ENCODE data around the gene ATG16L2. TPM values are rescaled to one million over a fixed set of nuclear protein-coding genes. Genes with fewer than 3 reads are reported as not detected.

The ATG16L2 gene
- total and polyA plus RNA-seq, 8 donors, result 41.5 to 87.3 (median 50.3) TPM

DNA sequence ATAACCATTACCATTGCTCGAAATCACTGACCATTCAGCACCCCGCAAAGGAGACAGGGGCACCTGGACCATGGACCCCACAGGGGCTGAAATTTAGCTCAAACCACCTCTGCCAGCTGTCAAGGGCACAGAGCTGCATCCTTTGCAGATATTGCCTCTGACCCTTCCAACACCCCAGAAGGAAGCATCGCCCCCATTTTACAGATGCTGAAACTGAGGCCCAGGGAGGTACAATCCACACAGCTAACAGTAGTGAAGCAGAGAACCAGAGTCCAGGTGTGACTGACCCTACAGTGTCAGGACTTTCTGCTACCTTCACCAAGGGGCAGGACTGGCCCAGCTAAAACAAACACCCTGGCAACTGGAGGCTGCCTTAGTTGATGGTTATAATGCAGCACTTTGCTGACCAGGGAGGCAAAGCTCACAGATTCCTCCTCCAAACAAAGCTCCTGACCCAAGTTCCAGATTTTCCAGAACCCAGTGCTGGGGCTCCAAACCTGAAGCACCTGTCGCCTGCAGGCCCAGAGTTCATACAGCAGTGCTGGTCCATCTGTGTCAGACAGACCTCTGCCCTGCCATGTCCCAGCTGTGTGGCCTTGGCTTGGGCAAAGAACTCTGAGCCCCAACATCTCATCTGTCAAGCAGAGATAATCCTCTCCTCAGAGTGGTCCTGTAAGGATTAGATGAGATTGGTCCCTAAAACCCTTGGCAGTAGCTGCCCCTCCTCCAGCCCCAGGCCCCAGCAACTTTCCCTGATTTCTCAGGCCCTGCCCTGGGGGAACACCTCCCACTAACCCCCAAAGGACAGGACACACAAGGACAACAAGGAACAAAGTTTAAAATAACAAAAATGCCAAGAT, 46.8 kb upstream of the ATG16L2 start:
- TF ChIP-seq CTCF (IDR thresholded peaks at IDR 0.05), result no peak
- intact Hi-C loops (cut with DNase I), result no loop called here
- no peak for ATAC-seq
- Histone ChIP-seq H3K36me3 (no peaks in the 10 kb centered on the region), H3K27ac (no peak overlapping the region), H3K27me3 (no peaks in the 10 kb centered on the region), H3K4me1 (peaks cover 0 to 15% of the 10 kb centered on the region in 2 donors), H3K9me3 (no peaks in the 10 kb centered on the region), H3K4me3 (no peak overlapping the region)
- no peak for DNase-seq

- Histone ChIP-seq H3K4me1 (peaks cover 0 to 10% of the 10 kb centered on the region in 2 donors), H3K36me3 (no peaks in the 10 kb centered on the region), H3K27me3 (no peaks in the 10 kb centered on the region), H3K27ac (no peak overlapping the region), H3K9me3 (no peaks in the 10 kb centered on the region), H3K4me3 (no peak overlapping the region)
- ATAC-seq (no peak), DNase-seq (no peak)
- TF ChIP-seq CTCF (IDR thresholded peaks at IDR 0.05), result no peak
- intact Hi-C loops (cut with DNase I), result no loop called here
Measured at GRCh38 chr11:72768581-72768980, 45.6 kb upstream of the ATG16L2 start.

GRCh38 chr11:72769680-72770079, 44.5 kb upstream of the ATG16L2 start:
- Histone ChIP-seq H3K36me3 (no peaks in the 10 kb centered on the region), H3K4me3 (no peak overlapping the region), H3K27me3 (no peaks in the 10 kb centered on the region), H3K27ac (no peak overlapping the region), H3K9me3 (no peaks in the 10 kb centered on the region), H3K4me1 (peaks cover 0 to 5% of the 10 kb centered on the region in 2 donors)
- TF ChIP-seq CTCF (IDR thresholded peaks at IDR 0.05), result no peak
- ATAC-seq (no peak), DNase-seq (no peak)
- intact Hi-C loops (cut with DNase I), result no loop called here

GRCh38 chr11:72770799-72771198, 43.4 kb upstream of the ATG16L2 start:
- intact Hi-C loops (cut with DNase I), result no loop called here

More at GRCh38 chr11:72770799-72771198, 43.4 kb upstream of the ATG16L2 start:
- ATAC-seq (no peak), DNase-seq (no peak)
- Histone ChIP-seq H3K27me3 (no peaks in the 10 kb centered on the region), H3K27ac (no peak overlapping the region), H3K36me3 (no peaks in the 10 kb centered on the region), H3K9me3 (no peaks in the 10 kb centered on the region), H3K4me3 (no peak overlapping the region), H3K4me1 (peaks cover 0 to 8% of the 10 kb centered on the region in 2 donors)
- no peak for TF ChIP-seq CTCF (IDR thresholded peaks at IDR 0.05)

Data from left lung (tissue), 10 donors.